T47D (cell line): ENCODE results near the gene SYNGR1.

ENCODE experiments used
- DNase-seq, 2 experiments: peaks; one replicate each; pipeline versions ENCODE4 v3.0.0 to v3.0.0-alpha.2; 2011 to 2012; ENCODE audit warnings: low read depth in 1 of 2, low spot score in 1 of 2
- JUND ChIP-seq: IDR thresholded peaks from 2 replicates; pipeline ENCODE4 v1.6.1; 2012; ENCODE audit warnings: low read depth
- in situ Hi-C: cut with HindIII; loops from 2 replicates; pipeline ENCODE4 v1.10.0; 2016; ENCODE audit warnings: low sequenced_read_pairs, low pct_unique_long_range_greater_than_20kb

SYNGR1 gene

GRCh38 chr22:39374191-39374590, 24.4 kb downstream of the SYNGR1 start:
- in situ Hi-C loops: no loop called here
- TF ChIP-seq JUND: no peak
- DNase-seq: no peak

GRCh38 chr22:39374801-39375200, 25.0 kb downstream of the SYNGR1 start:
- in situ Hi-C loops: no loop called here
- TF ChIP-seq JUND: no peak
- DNase-seq: no peak

GRCh38 chr22:39375646-39376045, 25.9 kb downstream of the SYNGR1 start:
- in situ Hi-C loops: no loop called here
- no peak for DNase-seq
- no peak for TF ChIP-seq JUND

GRCh38 chr22:39379756-39380730, 30.3 kb downstream of the SYNGR1 start:
- in situ Hi-C loops: no loop called here
- no peak for DNase-seq
- no peak for TF ChIP-seq JUND

- TF ChIP-seq JUND: no peak
- in situ Hi-C loops: no loop called here
- no peak for DNase-seq
Measured at GRCh38 chr22:39381009-39381755, 31.4 kb downstream of the SYNGR1 start.

GRCh38 chr22:39381930-39382329, 32.1 kb downstream of the SYNGR1 start:
- no peak for DNase-seq
- in situ Hi-C loops: no loop called here
- TF ChIP-seq JUND: no peak

GRCh38 chr22:39382410-39382809, 32.6 kb downstream of the SYNGR1 start:
- no peak for TF ChIP-seq JUND
- no peak for DNase-seq
- in situ Hi-C loops: no loop called here

- in situ Hi-C loops: no loop called here
- DNase-seq: no peak
- TF ChIP-seq JUND: no peak
Measured at GRCh38 chr22:39383841-39384625, 34.2 kb downstream of the SYNGR1 start.

GRCh38 chr22:39384750-39385480, 35.1 kb downstream of the SYNGR1 start:
- no peak for DNase-seq
- no peak for TF ChIP-seq JUND
- in situ Hi-C loops: no loop called here

- in situ Hi-C loops: no loop called here
- no peak for TF ChIP-seq JUND
- no peak for DNase-seq
Measured at GRCh38 chr22:39388261-39389011, 38.6 kb downstream of the SYNGR1 start.

GRCh38 chr22:39389420-39389819, 39.6 kb downstream of the SYNGR1 start:
- DNase-seq: no peak
- in situ Hi-C loops: no loop called here
- TF ChIP-seq JUND: no peak
